Esophagus squamous epithelium (tissue), 5 donors: ENCODE data around the gene FTCD. TPM values are rescaled to one million over a fixed set of nuclear protein-coding genes. Genes with fewer than 3 reads are reported as not detected.

ENCODE experiments used
- DNase-seq: peaks from one replicate; lab custom pipeline; 2025; lab: John Stamatoyannopoulos, UW
- H3K27ac ChIP-seq, 4 donors: fragments of 200-600 bp; sonication (generic); one replicate each; pipeline ENCODE4 v1.5.1; 2016 to 2019; ENCODE audit warnings: mild to moderate bottlenecking in 1 of 4
- H3K27me3 ChIP-seq, 4 donors: fragments of 200-600 bp; sonication (generic); 1 replicate in 3 of 4; 2 replicates in 1 of 4; pipeline versions ENCODE4 v1.5.1 to v1.6.0; 2017 to 2021; ENCODE audit warnings: antibody characterized with exemption in 1 of 4
- H3K36me3 ChIP-seq, 3 donors: fragments of 200-600 bp; sonication (generic); one replicate each; pipeline ENCODE4 v1.5.1; 2016 to 2019
- H3K4me1 ChIP-seq, 3 donors: fragments of 200-600 bp; sonication (generic); one replicate each; pipeline ENCODE4 v1.5.1; 2017 to 2019
- H3K4me3 ChIP-seq, 4 donors: fragments of 200-600 bp; sonication (generic); 1 replicate in 3 of 4; 2 replicates in 1 of 4; pipeline ENCODE4 v1.5.1; 2016 to 2019; ENCODE audit warnings: mild to moderate bottlenecking in 2 of 4, moderate library complexity in 1 of 4
- H3K9me3 ChIP-seq, 3 donors: fragments of 200-600 bp; sonication (generic); one replicate each; pipeline ENCODE4 v1.5.1; 2016 to 2019
- CTCF ChIP-seq, 6 experiments: fragments of 450-650 bp in 4 of 6; fragments of 200-600 bp in 2 of 6; sonication (generic) in 2 of 6; IDR thresholded peaks; one replicate each; pipeline ENCODE4 v1.5.1; 2016 to 2019; ENCODE audit warnings: antibody characterized with exemption in 6 of 6, mild to moderate bottlenecking in 4 of 6, moderate library complexity in 4 of 6
- POLR2A ChIP-seq, 4 donors: fragments of 450-650 bp; IDR thresholded peaks; one replicate each; pipeline ENCODE4 v1.6.1; 2017; ENCODE audit warnings: antibody characterized with exemption in 4 of 4, mild to moderate bottlenecking in 4 of 4, moderate library complexity in 3 of 4
- WGBS, 2 donors: methylation state at CpG; one replicate each; pipeline ENCODE4 v1.1.5; 2018; 5-methylcytosine and 5-hydroxymethylcytosine counted together
- intact Hi-C: fragments of 100-400 bp; cut with DNase I; formaldehyde crosslinking; loops from one replicate; pipeline ENCODE4 v1.15.0; 2022
- total RNA-seq, 4 donors: library from RNA; depleted of rRNA; stranded (reverse); fragments of >200 nt; gene quantifications; one replicate each; pipeline ENCODE4 v1.1.0, GENCODE V29; 2016
- donor health status: DM: yes; HTN: yes; CAD: no.

Gene FTCD
- total RNA-seq, 4 donors from 2014 or later, result not detected

GRCh38 chr21:46125846-46126301 is 29.5 kb downstream of the FTCD start:
- no peak for DNase-seq
- Histone ChIP-seq H3K9me3 (no peaks in the 10 kb centered on the region), H3K27ac (no peak overlapping the region), H3K4me3 (no peak overlapping the region), H3K36me3 (peaks cover 0 to 59% (median 10%) of the 10 kb centered on the region in 3 donors), H3K27me3 (no peaks in the 10 kb centered on the region), H3K4me1 (no peaks in the 10 kb centered on the region)
- no peak for TF ChIP-seq POLR2A (IDR thresholded peaks at IDR 0.05)
- TF ChIP-seq CTCF (IDR thresholded peaks at IDR 0.05), result no peak
- intact Hi-C loops, result no loop called here
- WGBS, 2 donors, result 78 to 92% methylated on average over 29 to 31 of the region's 47 CpGs

GRCh38 chr21:46124926-46125845 is 30.2 kb downstream of the FTCD start:
- no peak overlapping the region for H3K27ac ChIP-seq
- H3K27me3 ChIP-seq, result no peaks in the 10 kb centered on the region
- no peaks in the 10 kb centered on the region for H3K9me3 ChIP-seq
- no peak for DNase-seq
- TF ChIP-seq POLR2A (IDR thresholded peaks at IDR 0.05) (no peak), CTCF (IDR thresholded peaks at IDR 0.05) (no peak)
- H3K36me3 ChIP-seq, result peaks cover 0 to 66% (median 10%) of the 10 kb centered on the region in 3 donors
- 76 to 77% methylated on average over 3 to 26 of the region's 49 CpGs for WGBS, 2 donors
- no peaks in the 10 kb centered on the region for H3K4me1 ChIP-seq
- intact Hi-C loops, result no loop called here
- no peak overlapping the region for H3K4me3 ChIP-seq

GRCh38 chr21:46124083-46124925 is 31.1 kb downstream of the FTCD start:
- DNase-seq, result no peak
- no peaks in the 10 kb centered on the region for H3K4me1 ChIP-seq
- 82 to 86% methylated on average over 5 to 8 of the region's 16 CpGs for WGBS, 2 donors
- peaks cover 0 to 74% (median 10%) of the 10 kb centered on the region in 3 donors for H3K36me3 ChIP-seq
- H3K27ac ChIP-seq, result no peak overlapping the region
- no peaks in the 10 kb centered on the region for H3K9me3 ChIP-seq
- H3K4me3 ChIP-seq, result no peak overlapping the region
- intact Hi-C loops, result no loop called here
- TF ChIP-seq CTCF (IDR thresholded peaks at IDR 0.05), result no peak
- no peak for TF ChIP-seq POLR2A (IDR thresholded peaks at IDR 0.05)
- H3K27me3 ChIP-seq, result no peaks in the 10 kb centered on the region

- TF ChIP-seq CTCF (IDR thresholded peaks at IDR 0.05) (no peak), POLR2A (IDR thresholded peaks at IDR 0.05) (no peak)
- H3K4me3 ChIP-seq, result no peak overlapping the region
- H3K27me3 ChIP-seq, result no peaks in the 10 kb centered on the region
- H3K36me3 ChIP-seq, result peaks cover 0 to 87% (median 16%) of the 10 kb centered on the region in 3 donors
- H3K4me1 ChIP-seq, result no peaks in the 10 kb centered on the region
- intact Hi-C loops, result no loop called here
- 79 to 82% methylated on average over 3 to 6 of the region's 12 CpGs for WGBS, 2 donors
- H3K9me3 ChIP-seq, result no peaks in the 10 kb centered on the region
- no peak for DNase-seq
- peak overlapping the region in 1 of 4 donors; percentile 2 for H3K27ac ChIP-seq
Observed at GRCh38 chr21:46122758-46123683, 32.4 kb downstream of the FTCD start.
